GM19240 (cell line): Measurements from ENCODE around the gene MUC3A.

Source experiments
- DNase-seq: peaks from one replicate; pipeline ENCODE4 v3.0.0; 2011; ENCODE audit warnings: low spot score; ENCODE audit not compliant: insufficient read length

Gene MUC3A

GRCh38 chr7:101017064-101017777 is 67.9 kb downstream of the MUC3A start:
- DNase-seq = peak; percentile 86
